ENCODE results near the gene RBM20. TPM values are rescaled to one million over a fixed set of nuclear protein-coding genes. Genes with fewer than 3 reads are reported as not detected.

The RBM20 gene
- total RNA-seq, 1 experiment from 2014 or later: not detected

DNA sequence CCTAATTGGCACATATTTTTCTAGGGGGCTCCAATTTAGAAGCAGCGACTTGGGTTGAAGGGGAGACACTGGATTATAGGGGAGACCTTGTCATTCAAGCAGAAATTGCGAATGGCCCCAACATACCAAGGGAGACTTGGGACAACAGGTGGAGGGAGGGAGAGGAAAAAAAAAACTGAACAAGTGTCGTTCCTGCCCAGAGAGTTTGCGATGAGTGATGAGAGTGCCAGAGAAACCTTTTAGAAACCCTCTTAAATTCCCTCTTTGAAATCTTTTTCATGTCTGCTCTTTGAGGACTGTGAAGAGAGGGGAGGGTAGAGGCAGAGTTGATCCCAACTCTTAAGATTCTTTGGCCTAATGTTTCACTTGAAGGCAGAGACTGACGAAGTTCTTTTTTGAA lies 24.3 kb downstream of the RBM20 start:
- Mint-ChIP-seq H3K4me3 (ENCODE audit: low read depth, unreplicated experiment) (no peak overlapping the region), H3K4me1 (ENCODE audit: low read depth, unreplicated experiment) (peaks cover 8% of the 10 kb centered on the region), H3K36me3 (ENCODE audit: insufficient read depth, unreplicated experiment) (peaks cover 10% of the 10 kb centered on the region), H3K27ac (ENCODE audit: unreplicated experiment) (no peak overlapping the region), H3K9me3 (ENCODE audit: low read depth, unreplicated experiment) (no peaks in the 10 kb centered on the region), H3K27me3 (ENCODE audit: unreplicated experiment) (no peaks in the 10 kb centered on the region)
- intact Hi-C loops (cut with micrococcal nuclease; ENCODE audit: unreplicated experiment): no loop called here
- BruUV-seq (replicated peaks): no TSS peak
- CTCF ChIA-PET: interaction anchor here (0.7 kb wide), 1 partner anchor 152 kb away, joined by 3 read pairs; no protein-coding TSS in a partner anchor
- DNase-seq: no peak
- TF ChIP-seq, protein P1, sequence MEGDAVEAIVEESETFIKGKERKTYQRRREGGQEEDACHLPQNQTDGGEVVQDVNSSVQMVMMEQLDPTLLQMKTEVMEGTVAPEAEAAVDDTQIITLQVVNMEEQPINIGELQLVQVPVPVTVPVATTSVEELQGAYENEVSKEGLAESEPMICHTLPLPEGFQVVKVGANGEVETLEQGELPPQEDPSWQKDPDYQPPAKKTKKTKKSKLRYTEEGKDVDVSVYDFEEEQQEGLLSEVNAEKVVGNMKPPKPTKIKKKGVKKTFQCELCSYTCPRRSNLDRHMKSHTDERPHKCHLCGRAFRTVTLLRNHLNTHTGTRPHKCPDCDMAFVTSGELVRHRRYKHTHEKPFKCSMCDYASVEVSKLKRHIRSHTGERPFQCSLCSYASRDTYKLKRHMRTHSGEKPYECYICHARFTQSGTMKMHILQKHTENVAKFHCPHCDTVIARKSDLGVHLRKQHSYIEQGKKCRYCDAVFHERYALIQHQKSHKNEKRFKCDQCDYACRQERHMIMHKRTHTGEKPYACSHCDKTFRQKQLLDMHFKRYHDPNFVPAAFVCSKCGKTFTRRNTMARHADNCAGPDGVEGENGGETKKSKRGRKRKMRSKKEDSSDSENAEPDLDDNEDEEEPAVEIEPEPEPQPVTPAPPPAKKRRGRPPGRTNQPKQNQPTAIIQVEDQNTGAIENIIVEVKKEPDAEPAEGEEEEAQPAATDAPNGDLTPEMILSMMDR (IDR thresholded peaks at IDR 0.05; ENCODE audit: unreplicated experiment): no peak

DNA sequence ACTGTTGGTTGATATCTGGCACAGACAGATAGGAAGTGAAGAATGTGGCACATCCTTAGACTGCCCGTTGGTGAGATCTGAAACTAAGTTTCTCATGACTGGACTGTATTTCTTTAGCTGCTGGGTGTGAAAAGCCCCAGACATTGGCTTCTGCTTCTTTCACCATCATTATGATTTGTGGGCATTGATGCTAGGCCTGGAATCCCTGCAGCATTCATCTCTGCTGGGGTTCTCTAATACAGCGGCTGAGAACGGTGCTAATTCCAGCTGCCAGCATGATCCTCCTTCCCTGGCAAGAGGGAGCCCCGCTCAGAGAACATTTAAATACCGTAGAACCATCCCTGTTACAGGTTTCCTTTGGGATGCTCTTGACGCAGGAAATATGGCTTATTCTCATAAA lies 26.2 kb downstream of the RBM20 start:
- Mint-ChIP-seq H3K27ac (ENCODE audit: unreplicated experiment) (no peak overlapping the region), H3K4me3 (ENCODE audit: low read depth, unreplicated experiment) (no peak overlapping the region), H3K36me3 (ENCODE audit: insufficient read depth, unreplicated experiment) (peaks cover 10% of the 10 kb centered on the region), H3K4me1 (ENCODE audit: low read depth, unreplicated experiment) (no peaks in the 10 kb centered on the region), H3K9me3 (ENCODE audit: low read depth, unreplicated experiment) (no peaks in the 10 kb centered on the region), H3K27me3 (ENCODE audit: unreplicated experiment) (peaks cover 11% of the 10 kb centered on the region)
- DNase-seq: no peak
- no TSS peak for BruUV-seq (replicated peaks)
- intact Hi-C loops (cut with micrococcal nuclease; ENCODE audit: unreplicated experiment): no loop called here
- CTCF ChIA-PET: no interaction called here
- TF ChIP-seq, protein P1 (IDR thresholded peaks at IDR 0.05; ENCODE audit: unreplicated experiment): no peak

DNA sequence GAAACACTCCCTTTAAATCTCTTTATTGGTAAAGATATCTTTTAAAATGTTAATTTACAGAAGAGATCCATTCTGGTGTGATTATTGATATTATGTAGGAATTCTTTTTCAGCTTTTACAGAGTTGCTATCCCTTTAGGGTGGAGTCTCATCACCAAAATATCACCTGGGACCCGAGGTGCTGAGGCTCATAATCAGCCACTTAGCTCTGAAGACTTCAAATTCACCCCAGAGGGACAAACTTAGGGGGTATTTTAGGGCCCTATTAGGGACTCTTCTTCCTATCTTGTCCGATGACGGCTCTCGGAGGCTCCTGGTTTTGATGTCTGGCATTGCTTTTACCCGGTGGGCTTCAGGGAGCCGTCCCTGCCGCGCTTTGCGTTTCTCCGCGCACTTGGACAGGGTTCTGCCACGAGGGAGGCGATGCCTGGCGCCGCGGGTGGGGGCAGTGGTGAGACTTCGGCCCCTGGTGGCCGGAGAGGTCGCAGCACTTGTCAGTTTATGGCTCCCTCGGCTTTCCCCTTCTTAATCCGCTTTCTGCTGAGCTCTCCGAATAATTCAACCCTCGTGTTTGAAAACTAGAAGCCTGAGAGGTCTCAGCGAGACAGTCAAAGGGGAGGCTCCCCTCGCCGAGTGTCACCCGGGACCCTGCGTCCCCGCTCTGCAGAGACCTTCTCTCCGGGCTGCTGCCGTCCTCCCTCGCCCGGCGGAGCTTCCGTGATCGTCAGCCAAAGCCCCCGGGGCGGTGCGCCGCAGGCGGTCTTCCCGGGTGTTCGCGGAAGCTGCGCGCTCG lies 27.8 kb downstream of the RBM20 start:
- peak; percentile 76 for DNase-seq
- intact Hi-C loops (cut with micrococcal nuclease; ENCODE audit: unreplicated experiment): loop anchor here (2.0 kb wide), 1 partner anchor 61 kb away; no protein-coding TSS in a partner anchor
- no peaks in the 10 kb centered on the region for H3K9me3 Mint-ChIP-seq (ENCODE audit: low read depth, unreplicated experiment)
- H3K4me3 Mint-ChIP-seq (ENCODE audit: low read depth, unreplicated experiment): peak overlapping the region; percentile 81
- TF ChIP-seq, protein P1 (IDR thresholded peaks at IDR 0.05; ENCODE audit: unreplicated experiment): peak; percentile 75
- BruUV-seq (replicated peaks): no TSS peak
- H3K36me3 Mint-ChIP-seq (ENCODE audit: insufficient read depth, unreplicated experiment): peaks cover 10% of the 10 kb centered on the region
- peaks cover 13% of the 10 kb centered on the region for H3K27me3 Mint-ChIP-seq (ENCODE audit: unreplicated experiment)
- no peaks in the 10 kb centered on the region for H3K4me1 Mint-ChIP-seq (ENCODE audit: low read depth, unreplicated experiment)
- CTCF ChIA-PET: interaction anchor here (0.5 to 1.5 kb wide), 7 partner anchors 14 to 665 kb away, joined by 3 to 10 read pairs (median 3); no protein-coding TSS in a partner anchor
- no peak overlapping the region for H3K27ac Mint-ChIP-seq (ENCODE audit: unreplicated experiment)

DNA sequence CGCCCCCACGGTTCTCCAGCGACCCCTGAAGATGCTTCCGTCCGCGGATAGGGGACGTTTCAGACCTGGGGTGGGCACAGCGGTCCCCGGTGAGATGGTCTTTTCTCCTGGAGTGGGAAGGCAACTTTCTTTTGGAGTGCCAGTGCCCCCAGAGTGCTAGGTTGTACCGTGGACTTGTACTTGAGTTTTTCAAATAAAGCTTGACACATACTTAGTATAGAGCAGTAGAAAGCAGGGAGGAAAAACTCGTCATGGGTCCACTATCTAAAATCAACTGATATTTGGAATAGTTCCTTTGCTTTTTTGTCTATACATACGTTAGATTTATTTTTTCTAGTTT lies 28.4 kb downstream of the RBM20 start:
- Mint-ChIP-seq H3K27me3 (ENCODE audit: unreplicated experiment) (peaks cover 13% of the 10 kb centered on the region), H3K36me3 (ENCODE audit: insufficient read depth, unreplicated experiment) (peaks cover 10% of the 10 kb centered on the region), H3K4me3 (ENCODE audit: low read depth, unreplicated experiment) (peak overlapping the region; percentile 81), H3K9me3 (ENCODE audit: low read depth, unreplicated experiment) (no peaks in the 10 kb centered on the region), H3K4me1 (ENCODE audit: low read depth, unreplicated experiment) (no peaks in the 10 kb centered on the region), H3K27ac (ENCODE audit: unreplicated experiment) (no peak overlapping the region)
- TF ChIP-seq, protein P1 (IDR thresholded peaks at IDR 0.05; ENCODE audit: unreplicated experiment): no peak
- no peak for DNase-seq
- BruUV-seq (replicated peaks): no TSS peak
- intact Hi-C loops (cut with micrococcal nuclease; ENCODE audit: unreplicated experiment): loop anchor here (2.0 kb wide), 1 partner anchor 62 kb away; no protein-coding TSS in a partner anchor
- CTCF ChIA-PET: interaction anchor here (0.8 to 1.5 kb wide), 6 partner anchors 14 to 367 kb away, joined by 3 to 10 read pairs (median 4); no protein-coding TSS in a partner anchor

Data from Calu3 (cell line).